HAP-1 (cell line): ENCODE measurements around the gene CERS6.

Experiments
- DNase-seq, 2 experiments: peaks; one replicate each; pipeline ENCODE4 v3.0.0-alpha.2; 2016 to 2020; ENCODE audit warnings: low spot score in 2 of 2
- H3K27me3 ChIP-seq: fragments of 250-450 bp; sonication (Bioruptor Pico); 2 replicates; pipeline ENCODE4 v1.5.1; 2020; ENCODE audit warnings: low read depth, mild to moderate bottlenecking, moderate library complexity
- H3K36me3 ChIP-seq: fragments of 250-450 bp; sonication (Bioruptor Pico); replicated peaks from 2 replicates; pipeline ENCODE4 v1.5.1; 2020; ENCODE audit warnings: mild to moderate bottlenecking
- H3K4me1 ChIP-seq: fragments of 250-450 bp; sonication (Bioruptor Pico); 2 replicates; pipeline ENCODE4 v1.5.1; 2020; ENCODE audit warnings: mild to moderate bottlenecking
- H3K4me3 ChIP-seq: fragments of 250-450 bp; sonication (Bioruptor Pico); 2 replicates; pipeline ENCODE4 v1.5.1; 2020; ENCODE audit warnings: mild to moderate bottlenecking, moderate library complexity
- H3K9me3 ChIP-seq: fragments of 250-450 bp; sonication (Bioruptor Pico); 2 replicates; pipeline ENCODE4 v1.5.1; 2020; ENCODE audit warnings: mild to moderate bottlenecking, moderate library complexity
- in situ Hi-C: fragments of 300-500 bp; cut with MboI; formaldehyde crosslinking; loops from 3 replicates; pipeline ENCODE4 v1.14.3; 2020; ENCODE audit warnings: low sequenced_read_pairs, inconsistent platforms, mixed read lengths

Gene CERS6

GRCh38 chr2:168802859-168803725 is 347.0 kb downstream of the CERS6 start:
- Histone ChIP-seq H3K9me3 (no peaks in the 10 kb centered on the region), H3K4me3 (no peak overlapping the region), H3K36me3 (no peaks in the 10 kb centered on the region), H3K4me1 (no peaks in the 10 kb centered on the region), H3K27me3 (no peaks in the 10 kb centered on the region)
- in situ Hi-C loops: no loop called here
- no peak for DNase-seq

- no peaks in the 10 kb centered on the region for H3K27me3 ChIP-seq
- H3K4me1 ChIP-seq: no peaks in the 10 kb centered on the region
- DNase-seq: no peak
- H3K4me3 ChIP-seq: no peak overlapping the region
- in situ Hi-C loops: no loop called here
- no peaks in the 10 kb centered on the region for H3K9me3 ChIP-seq
- H3K36me3 ChIP-seq: no peaks in the 10 kb centered on the region
Observed at GRCh38 chr2:168804214-168804613, 348.1 kb downstream of the CERS6 start.

- in situ Hi-C loops: no loop called here
- Histone ChIP-seq H3K36me3 (no peaks in the 10 kb centered on the region), H3K4me3 (no peak overlapping the region), H3K4me1 (no peaks in the 10 kb centered on the region), H3K9me3 (no peaks in the 10 kb centered on the region), H3K27me3 (no peaks in the 10 kb centered on the region)
- DNase-seq: no peak
Observed at GRCh38 chr2:168805615-168806014, 349.5 kb downstream of the CERS6 start.

GRCh38 chr2:168809537-168809936 is 353.5 kb downstream of the CERS6 start:
- no peaks in the 10 kb centered on the region for H3K9me3 ChIP-seq
- no peak for DNase-seq
- H3K36me3 ChIP-seq: no peaks in the 10 kb centered on the region
- H3K27me3 ChIP-seq: no peaks in the 10 kb centered on the region
- no peak overlapping the region for H3K4me3 ChIP-seq
- H3K4me1 ChIP-seq: no peaks in the 10 kb centered on the region
- in situ Hi-C loops: no loop called here

GRCh38 chr2:168810235-168810634 is 354.2 kb downstream of the CERS6 start:
- DNase-seq: no peak
- in situ Hi-C loops: no loop called here
- Histone ChIP-seq H3K4me3 (no peak overlapping the region), H3K27me3 (no peaks in the 10 kb centered on the region), H3K36me3 (no peaks in the 10 kb centered on the region), H3K4me1 (no peaks in the 10 kb centered on the region), H3K9me3 (no peaks in the 10 kb centered on the region)

- no peaks in the 10 kb centered on the region for H3K9me3 ChIP-seq
- in situ Hi-C loops: no loop called here
- no peaks in the 10 kb centered on the region for H3K27me3 ChIP-seq
- no peak for DNase-seq
- H3K4me1 ChIP-seq: no peaks in the 10 kb centered on the region
- no peaks in the 10 kb centered on the region for H3K36me3 ChIP-seq
- H3K4me3 ChIP-seq: no peak overlapping the region
Observed at GRCh38 chr2:168811696-168812095, 355.6 kb downstream of the CERS6 start.

DNA sequence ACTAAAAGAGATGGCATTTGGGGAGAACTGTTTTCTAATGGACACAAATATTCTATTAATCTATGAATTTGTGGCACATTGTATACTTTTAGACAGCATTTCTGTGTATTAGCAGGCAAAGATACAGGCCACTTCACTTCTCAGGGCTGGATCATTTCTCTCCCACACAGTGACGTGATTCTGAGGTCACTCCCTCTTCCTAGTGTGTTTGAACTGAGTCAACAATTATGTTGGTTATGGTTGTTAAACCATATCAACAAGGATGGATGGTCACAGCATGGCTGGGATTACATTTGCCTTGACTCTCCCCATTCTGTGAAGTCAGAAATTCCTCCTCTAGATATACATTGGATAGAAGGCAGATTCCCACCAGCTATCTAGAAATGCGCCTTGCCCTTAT is 358.0 kb downstream of the CERS6 start:
- no peaks in the 10 kb centered on the region for H3K27me3 ChIP-seq
- no peak overlapping the region for H3K4me3 ChIP-seq
- no peaks in the 10 kb centered on the region for H3K36me3 ChIP-seq
- no peaks in the 10 kb centered on the region for H3K9me3 ChIP-seq
- in situ Hi-C loops: no loop called here
- DNase-seq: no peak
- no peaks in the 10 kb centered on the region for H3K4me1 ChIP-seq

DNA sequence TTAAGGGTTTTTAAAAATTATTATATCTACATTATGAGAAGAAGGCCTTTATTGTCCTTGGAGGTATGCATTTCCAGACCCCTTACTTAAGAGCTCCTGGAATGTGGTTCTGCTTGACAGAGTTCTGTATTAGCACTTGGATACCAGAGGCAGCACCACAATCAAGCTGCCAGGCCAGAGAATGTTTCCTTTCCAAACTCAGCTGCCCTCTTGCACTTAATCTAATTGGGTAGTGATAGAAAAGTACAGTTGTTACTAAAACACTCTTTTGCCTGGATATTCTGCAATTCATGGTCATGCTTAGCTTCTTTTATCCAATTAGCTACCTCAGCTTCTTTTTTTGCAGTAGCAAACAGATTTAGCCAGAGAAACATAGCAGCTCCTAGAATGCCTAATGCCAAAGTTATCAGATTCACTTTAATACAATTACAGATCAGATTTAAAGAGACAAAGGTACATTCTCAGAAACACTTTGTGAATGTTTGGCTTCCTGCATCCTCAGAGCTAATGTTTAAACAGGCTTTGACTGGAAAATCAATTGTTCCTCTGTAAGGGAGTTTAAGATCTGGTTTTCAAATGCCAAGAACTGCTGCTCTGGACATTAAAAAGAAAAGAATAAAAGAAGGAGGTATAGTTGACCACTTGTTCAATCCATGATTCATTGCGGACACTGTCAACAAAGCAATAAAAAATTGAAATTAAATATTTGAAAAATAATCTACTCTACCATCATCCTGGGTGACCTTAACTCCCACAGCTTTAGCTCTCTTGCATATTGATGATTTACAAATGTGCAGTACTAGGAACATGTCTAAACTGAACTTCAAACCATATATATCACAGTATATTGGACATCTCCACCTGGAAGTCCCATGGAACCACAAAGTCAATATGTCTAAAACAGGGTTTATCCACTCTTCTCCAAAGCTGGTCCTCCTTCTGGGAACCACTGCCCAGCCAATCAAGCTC is 359.2 kb downstream of the CERS6 start:
- H3K4me3 ChIP-seq: no peak overlapping the region
- in situ Hi-C loops: no loop called here
- no peaks in the 10 kb centered on the region for H3K27me3 ChIP-seq
- no peaks in the 10 kb centered on the region for H3K36me3 ChIP-seq
- H3K4me1 ChIP-seq: no peaks in the 10 kb centered on the region
- H3K9me3 ChIP-seq: no peaks in the 10 kb centered on the region
- no peak for DNase-seq

DNA sequence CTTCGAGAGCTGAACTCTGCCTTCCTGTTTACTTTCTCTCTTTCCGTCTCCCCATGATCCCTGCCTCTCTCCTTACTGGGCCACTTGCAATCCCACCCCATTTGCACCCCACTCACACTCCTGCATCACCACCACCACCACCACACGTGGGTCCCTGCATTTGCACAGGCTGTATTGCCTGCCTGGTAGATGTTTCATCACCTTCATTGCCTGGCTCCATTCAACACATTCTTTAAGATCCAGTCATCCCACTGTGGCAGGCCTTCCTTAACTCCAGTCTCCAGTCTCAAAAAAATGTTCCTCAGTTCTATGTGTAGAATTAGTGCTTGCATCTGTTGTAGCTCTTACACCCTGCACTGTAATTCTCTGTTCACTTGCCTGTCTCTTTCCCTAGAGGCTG is 360.3 kb downstream of the CERS6 start:
- no peak for DNase-seq
- in situ Hi-C loops: no loop called here
- Histone ChIP-seq H3K27me3 (no peaks in the 10 kb centered on the region), H3K36me3 (no peaks in the 10 kb centered on the region), H3K4me1 (no peaks in the 10 kb centered on the region), H3K9me3 (no peaks in the 10 kb centered on the region), H3K4me3 (no peak overlapping the region)

- no peaks in the 10 kb centered on the region for H3K36me3 ChIP-seq
- H3K4me1 ChIP-seq: no peaks in the 10 kb centered on the region
- in situ Hi-C loops: no loop called here
- H3K27me3 ChIP-seq: no peaks in the 10 kb centered on the region
- H3K9me3 ChIP-seq: no peaks in the 10 kb centered on the region
- DNase-seq: no peak
- no peak overlapping the region for H3K4me3 ChIP-seq
Observed at GRCh38 chr2:168819050-168819715, 363.1 kb downstream of the CERS6 start.

DNA sequence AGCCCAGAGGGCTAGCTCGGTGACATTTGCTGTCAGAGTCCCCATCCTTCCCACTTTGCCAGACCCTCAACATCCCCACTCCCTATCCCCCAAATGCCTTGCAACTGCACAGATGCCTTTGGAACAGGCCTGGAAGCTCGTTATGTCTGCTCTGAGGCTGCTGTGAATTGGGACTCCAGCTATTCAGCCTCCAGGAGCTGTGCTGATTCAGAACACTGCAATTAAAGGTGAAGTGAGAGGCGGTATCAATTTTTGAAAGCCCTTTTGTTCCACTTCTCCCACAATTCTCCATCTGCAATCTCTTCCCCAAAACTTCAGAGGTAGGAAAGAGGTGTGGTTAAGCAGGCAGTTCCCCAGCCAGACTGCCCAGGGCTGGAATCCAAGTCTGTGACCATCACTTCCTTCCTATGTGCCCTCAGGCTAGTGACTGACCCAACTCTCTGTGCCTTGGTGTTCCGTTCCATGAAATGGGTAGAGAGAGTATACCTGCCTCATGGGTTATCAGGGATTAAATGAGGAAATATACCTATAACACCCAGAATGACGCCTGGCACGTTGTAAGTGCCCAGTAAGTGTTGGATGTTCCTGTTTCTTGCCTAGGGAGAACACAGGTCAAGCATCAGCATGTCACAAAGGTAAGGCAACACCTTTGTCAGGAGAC is 363.9 kb downstream of the CERS6 start:
- in situ Hi-C loops: no loop called here
- no peaks in the 10 kb centered on the region for H3K9me3 ChIP-seq
- H3K4me3 ChIP-seq: no peak overlapping the region
- H3K27me3 ChIP-seq: no peaks in the 10 kb centered on the region
- H3K36me3 ChIP-seq: no peaks in the 10 kb centered on the region
- no peaks in the 10 kb centered on the region for H3K4me1 ChIP-seq
- DNase-seq: no peak

GRCh38 chr2:168821577-168821976 is 365.5 kb downstream of the CERS6 start:
- Histone ChIP-seq H3K4me1 (no peaks in the 10 kb centered on the region), H3K4me3 (no peak overlapping the region), H3K36me3 (no peaks in the 10 kb centered on the region), H3K27me3 (no peaks in the 10 kb centered on the region), H3K9me3 (no peaks in the 10 kb centered on the region)
- no peak for DNase-seq
- in situ Hi-C loops: no loop called here

DNA sequence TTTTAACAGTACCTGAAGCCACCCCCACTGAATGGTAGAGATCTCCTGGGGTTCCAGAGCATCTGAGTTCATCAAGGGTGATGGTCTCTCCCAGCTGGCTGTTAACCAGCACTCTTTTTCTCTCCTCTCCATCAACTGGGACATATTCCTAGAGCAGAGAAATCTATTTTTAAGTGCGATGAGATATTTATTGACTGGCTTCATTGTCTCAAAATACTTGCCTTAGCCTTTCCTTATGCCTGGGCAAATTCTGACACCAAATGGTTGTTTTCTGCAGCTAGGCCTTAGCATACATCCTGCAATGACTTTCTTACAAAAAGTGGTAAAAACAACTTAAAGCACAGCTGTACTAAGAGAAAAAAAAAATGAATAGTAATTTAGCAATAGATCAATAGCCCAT is 365.9 kb downstream of the CERS6 start:
- no peaks in the 10 kb centered on the region for H3K9me3 ChIP-seq
- in situ Hi-C loops: no loop called here
- DNase-seq: no peak

More for the DNA sequence above, 365.9 kb downstream of the CERS6 start:
- Histone ChIP-seq H3K36me3 (no peaks in the 10 kb centered on the region), H3K4me3 (no peak overlapping the region), H3K4me1 (no peaks in the 10 kb centered on the region), H3K27me3 (no peaks in the 10 kb centered on the region)
